PFSK-1 (cell line): ENCODE measurements around the gene SPEG.

ENCODE experiments used
- POLR2AphosphoS5 ChIP-seq: IDR thresholded peaks from 2 replicates; pipeline ENCODE4 v1.6.1; 2012; ENCODE audit warnings: low read depth, mild to moderate bottlenecking, control low read depth, low read length, moderate library complexity
- SIN3A ChIP-seq: IDR thresholded peaks from 2 replicates; pipeline ENCODE4 v1.6.1; 2012; ENCODE audit warnings: mild to moderate bottlenecking, low read length, moderate library complexity, borderline replicate concordance; ENCODE audit not compliant: insufficient read depth
- TAF1 ChIP-seq: IDR thresholded peaks from 2 replicates; pipeline ENCODE4 v1.6.1; 2012; ENCODE audit warnings: low read length, control low read depth, borderline replicate concordance; ENCODE audit not compliant: insufficient read depth

GRCh38 chr2:219404291-219404910, 30.2 kb upstream of the SPEG start:
- no peak for TF ChIP-seq POLR2AphosphoS5
- no peak for TF ChIP-seq TAF1
- TF ChIP-seq SIN3A: no peak
